Measurements from ENCODE around the gene ABR.

GRCh38 chr17:1031711-1032110, 148.1 kb downstream of the ABR start:
- TF ChIP-seq CTCF (IDR thresholded peaks at IDR 0.05) (no peak), POLR2A (IDR thresholded peaks at IDR 0.05) (no peak)
